Middle frontal gyrus (tissue), 1 donor: ENCODE data around the gene DYNC2I2.

ENCODE experiments used
- DNase-seq: peaks from one replicate; pipeline ENCODE4 v3.0.0-alpha.2; 2015; ENCODE audit warnings: low spot score; ENCODE audit errors: extremely low spot score

Gene DYNC2I2

GRCh38 chr9:128636556-128637530, 19.8 kb downstream of the DYNC2I2 start:
- DNase-seq: no peak

- DNase-seq: no peak
Measured at GRCh38 chr9:128636024-128636390, 20.6 kb downstream of the DYNC2I2 start.

GRCh38 chr9:128635266-128636023, 21.2 kb downstream of the DYNC2I2 start:
- no peak for DNase-seq

- DNase-seq: no peak
Measured at GRCh38 chr9:128634651-128635262, 21.9 kb downstream of the DYNC2I2 start.

- DNase-seq: no peak
Measured at GRCh38 chr9:128634111-128634510, 22.5 kb downstream of the DYNC2I2 start.

- DNase-seq: no peak
Measured at GRCh38 chr9:128633601-128634000, 23.0 kb downstream of the DYNC2I2 start.

- no peak for DNase-seq
Measured at GRCh38 chr9:128633057-128633456, 23.6 kb downstream of the DYNC2I2 start.

GRCh38 chr9:128632486-128632885, 24.2 kb downstream of the DYNC2I2 start:
- DNase-seq: no peak

GRCh38 chr9:128632066-128632465, 24.6 kb downstream of the DYNC2I2 start:
- no peak for DNase-seq

GRCh38 chr9:128631636-128632035, 25.0 kb downstream of the DYNC2I2 start:
- no peak for DNase-seq

- no peak for DNase-seq
Measured at GRCh38 chr9:128629852-128630545, 26.6 kb downstream of the DYNC2I2 start.

- no peak for DNase-seq
Measured at GRCh38 chr9:128629136-128629535, 27.5 kb downstream of the DYNC2I2 start.

- no peak for DNase-seq
Measured at GRCh38 chr9:128628471-128629048, 28.1 kb downstream of the DYNC2I2 start.

- DNase-seq: no peak
Measured at GRCh38 chr9:128627906-128628305, 28.7 kb downstream of the DYNC2I2 start.

GRCh38 chr9:128627127-128627715, 29.4 kb downstream of the DYNC2I2 start:
- no peak for DNase-seq

GRCh38 chr9:128626181-128626580, 30.5 kb downstream of the DYNC2I2 start:
- no peak for DNase-seq

GRCh38 chr9:128625391-128626146, 31.1 kb downstream of the DYNC2I2 start:
- no peak for DNase-seq

GRCh38 chr9:128624566-128624965, 32.1 kb downstream of the DYNC2I2 start:
- DNase-seq: no peak

GRCh38 chr9:128621730-128622455, 34.8 kb downstream of the DYNC2I2 start:
- DNase-seq: no peak
